DMS53 (cell line): ENCODE measurements around the gene ERCC5.
A peak's percentile ranks its signal among the peaks of the same experiment; 100 is the strongest.

Experiments
- DNase-seq: peaks from one replicate; lab custom pipeline; 2025; lab: John Stamatoyannopoulos, UW

Gene ERCC5

DNA sequence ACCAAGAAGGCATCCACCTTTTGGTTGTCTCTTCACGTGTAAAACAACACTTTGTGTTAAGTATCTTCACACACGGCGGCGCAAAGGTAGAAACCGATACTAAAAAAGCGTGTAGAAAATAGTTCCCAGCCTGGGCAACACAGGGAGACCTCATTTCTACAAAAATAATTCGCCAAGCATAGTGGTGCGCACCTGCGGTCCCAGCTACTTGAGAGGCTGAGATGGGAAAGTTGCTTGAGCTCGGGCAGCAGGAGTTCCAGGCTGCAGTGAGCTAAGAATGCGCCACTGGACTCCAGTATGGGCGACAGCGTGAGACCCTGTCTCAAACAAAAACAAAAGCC is 573 bp upstream of the ERCC5 start:
- DNase-seq: no peak

DNA sequence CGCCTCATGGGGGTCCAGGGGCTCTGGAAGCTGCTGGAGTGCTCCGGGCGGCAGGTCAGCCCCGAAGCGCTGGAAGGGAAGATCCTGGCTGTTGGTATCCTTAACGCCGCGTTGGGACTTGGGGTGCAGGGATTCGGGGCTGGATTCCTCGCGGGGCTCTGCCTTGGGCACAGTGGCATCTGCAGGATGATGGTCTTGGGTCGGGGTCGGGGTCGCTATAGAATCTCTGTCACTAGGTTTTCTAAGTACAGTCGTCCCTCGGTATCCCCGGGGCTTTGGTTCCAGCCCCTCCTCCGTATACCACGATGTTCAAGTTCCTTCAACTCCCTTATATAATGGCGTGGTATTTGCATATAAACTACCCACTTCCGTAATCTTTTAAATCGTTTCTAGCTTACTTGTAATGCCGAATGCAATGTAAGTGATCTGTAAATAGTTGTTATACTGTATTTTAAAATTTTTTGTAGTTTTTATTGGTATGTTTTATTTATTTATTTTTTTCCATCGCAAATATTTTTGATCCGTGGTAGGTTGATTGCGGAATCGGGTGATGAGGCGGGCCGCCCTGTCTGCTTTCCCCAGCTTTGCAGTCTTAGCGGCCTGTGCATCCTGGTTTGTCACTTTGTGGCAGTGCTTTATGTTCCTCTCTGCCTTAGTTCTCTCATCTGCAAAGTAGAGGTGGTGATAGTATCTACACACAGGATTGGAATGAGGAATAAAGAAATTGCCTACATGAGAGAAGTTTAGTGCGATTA is 606 bp downstream of the ERCC5 start:
- DNase-seq: peak; percentile 32

DNA sequence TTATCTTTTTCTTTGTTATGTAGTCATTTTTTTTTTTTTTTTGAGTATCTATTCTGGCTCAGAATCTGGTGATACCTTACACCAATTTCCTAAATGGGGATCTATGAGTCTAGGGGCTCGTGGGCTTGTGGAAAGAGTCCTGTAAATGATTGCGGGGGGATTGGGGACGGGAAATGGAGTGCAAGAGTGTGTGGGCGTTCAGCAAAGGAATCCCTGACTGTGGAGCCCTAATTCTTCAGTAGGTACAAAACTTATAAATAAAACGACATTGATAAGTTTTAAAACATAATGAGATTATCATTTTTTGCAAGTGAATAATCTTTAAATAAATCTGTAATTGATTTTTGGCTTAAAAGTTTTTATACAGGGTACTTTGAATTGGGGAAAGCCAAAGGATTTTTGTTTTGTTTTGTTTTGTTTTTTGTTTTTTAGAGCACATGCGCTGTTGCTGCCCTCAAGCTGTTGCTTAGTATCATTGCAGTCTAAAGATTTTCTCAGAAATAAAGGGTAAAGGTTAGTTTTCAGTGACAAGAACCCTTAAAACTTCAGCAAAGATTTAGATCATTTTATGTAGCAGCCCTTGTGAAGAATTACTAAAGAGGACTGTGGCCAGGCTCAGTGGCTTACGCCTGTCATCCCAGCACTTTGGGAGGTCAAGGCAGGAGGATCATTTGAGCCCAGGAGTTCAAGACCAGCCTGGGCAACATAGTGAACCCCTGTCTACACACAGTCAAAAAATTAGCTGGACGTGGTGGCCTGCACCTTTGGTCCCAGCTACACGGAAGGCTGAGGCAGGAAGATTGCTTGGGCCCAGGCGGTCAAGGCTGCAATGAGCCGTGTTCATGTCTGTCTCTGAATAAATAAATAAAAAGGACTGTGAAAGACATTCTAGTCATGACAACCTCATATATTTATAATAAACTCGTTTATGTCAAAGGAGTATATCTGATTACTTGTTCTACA is 1.7 kb downstream of the ERCC5 start:
- DNase-seq: peak; percentile 35

DNA sequence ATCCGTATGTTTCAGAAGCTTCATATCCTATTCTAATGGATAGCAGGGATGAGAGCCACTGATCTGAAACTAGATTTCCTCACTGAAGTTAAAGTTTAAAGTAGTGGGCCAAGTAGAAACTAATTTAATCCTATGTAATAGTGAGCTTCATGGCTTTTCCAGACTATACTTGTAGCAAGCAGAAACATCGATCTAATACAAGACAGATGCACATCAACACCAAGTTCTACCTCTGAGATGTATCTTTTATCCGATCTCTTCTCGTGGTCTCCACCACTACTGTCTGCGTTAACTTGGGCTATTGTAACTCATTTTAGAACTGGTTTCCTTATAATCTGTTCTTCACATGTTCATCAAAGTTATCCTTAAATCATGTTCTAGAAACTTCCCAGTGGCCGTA is 3.1 kb downstream of the ERCC5 start:
- DNase-seq: no peak

DNA sequence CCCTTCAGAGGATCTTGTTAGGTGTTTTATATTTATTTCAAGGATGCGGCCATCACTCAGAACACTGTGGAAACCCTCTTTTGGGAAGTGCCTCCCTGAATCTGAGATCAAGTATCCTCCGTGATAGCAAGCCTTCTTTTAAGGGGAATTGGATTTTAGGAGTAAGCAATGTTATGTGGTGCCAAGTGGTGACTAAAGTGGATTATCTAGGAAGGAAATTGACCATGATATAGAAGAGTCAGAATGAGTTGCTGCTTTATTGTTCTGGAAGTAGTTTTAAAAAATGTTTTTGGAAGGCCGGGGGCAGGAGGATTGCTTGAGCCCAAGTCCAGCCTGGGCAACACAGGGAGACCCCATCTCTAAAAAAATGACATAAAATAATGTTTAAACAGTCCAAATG is 6.7 kb downstream of the ERCC5 start:
- no peak for DNase-seq

DNA sequence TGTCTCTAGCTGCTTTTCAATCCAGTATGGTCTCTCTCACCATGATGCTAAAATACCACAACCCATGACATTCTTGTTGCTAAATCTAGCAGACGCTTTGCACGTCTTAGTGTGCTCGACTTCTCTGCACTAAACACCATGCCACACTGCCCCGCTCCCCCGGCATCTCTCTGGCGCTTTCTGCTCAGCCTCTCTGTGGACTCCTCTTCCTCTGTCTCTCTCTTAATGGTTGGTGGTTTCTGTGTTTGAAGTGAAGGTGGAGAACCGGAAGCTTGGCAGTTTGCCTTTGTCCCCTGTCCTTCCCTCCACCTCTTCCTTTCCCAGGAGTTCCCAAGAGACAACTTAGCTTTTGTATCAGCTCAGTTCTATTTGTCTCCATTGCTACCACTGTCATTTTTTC is 8.8 kb downstream of the ERCC5 start:
- no peak for DNase-seq

DNA sequence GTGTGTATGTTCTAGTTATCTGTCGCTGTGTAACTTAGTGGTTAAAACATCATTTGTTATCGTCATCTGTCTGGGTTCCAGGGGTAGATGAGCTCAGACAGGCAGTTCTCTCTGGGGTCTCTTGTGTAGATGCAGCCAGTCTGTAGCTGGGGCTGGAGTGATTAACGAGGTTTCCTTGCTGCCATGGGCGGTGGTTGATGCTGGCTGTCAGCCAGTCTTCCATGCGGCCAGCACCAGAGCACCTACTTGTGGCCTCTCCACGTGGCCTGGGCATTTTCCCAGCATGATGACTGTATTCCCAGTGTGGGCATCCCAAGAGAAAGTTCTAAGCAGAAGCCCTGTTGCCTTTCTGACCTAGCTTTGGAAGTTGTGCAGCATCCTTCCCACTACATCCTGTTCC is 10.7 kb downstream of the ERCC5 start:
- DNase-seq: no peak

DNA sequence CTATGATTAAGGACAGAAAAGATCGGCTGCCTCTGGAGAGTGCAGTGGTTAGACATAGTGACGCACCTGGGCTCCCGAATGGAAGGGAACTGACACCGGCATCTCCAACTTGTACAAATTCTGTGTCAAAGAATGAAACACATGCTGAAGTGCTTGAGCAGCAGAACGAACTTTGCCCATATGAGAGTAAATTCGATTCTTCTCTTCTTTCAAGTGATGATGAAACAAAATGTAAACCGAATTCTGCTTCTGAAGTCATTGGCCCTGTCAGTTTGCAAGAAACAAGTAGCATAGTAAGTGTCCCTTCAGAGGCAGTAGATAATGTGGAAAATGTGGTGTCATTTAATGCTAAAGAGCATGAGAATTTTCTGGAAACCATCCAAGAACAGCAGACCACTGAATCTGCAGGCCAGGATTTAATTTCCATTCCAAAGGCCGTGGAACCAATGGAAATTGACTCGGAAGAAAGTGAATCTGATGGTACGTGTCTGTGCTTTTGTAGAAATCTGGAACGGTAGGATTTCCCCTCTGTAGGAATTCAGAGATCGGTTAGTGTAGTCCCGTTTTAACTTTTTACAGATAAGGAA is 16.9 kb downstream of the ERCC5 start:
- no peak for DNase-seq

DNA sequence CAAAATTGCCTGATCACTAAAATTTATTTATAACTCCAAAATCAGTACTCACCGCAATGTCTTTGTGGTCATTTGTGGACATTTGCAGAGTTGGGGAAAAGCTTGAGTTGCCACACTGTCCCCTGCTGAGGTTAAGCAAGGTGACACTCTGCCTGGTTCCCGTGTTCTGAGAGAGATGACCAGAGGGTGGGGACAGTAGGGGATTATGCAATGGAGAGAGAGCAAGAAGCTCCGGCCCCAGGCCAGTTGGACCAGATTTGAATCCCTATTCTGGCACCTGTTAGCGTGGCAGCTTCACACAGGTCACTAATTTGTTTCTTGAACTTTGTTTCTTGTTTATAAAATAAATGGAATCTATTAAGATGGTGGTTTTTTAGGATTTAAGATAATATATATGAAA is 17.8 kb downstream of the ERCC5 start:
- no peak for DNase-seq

DNA sequence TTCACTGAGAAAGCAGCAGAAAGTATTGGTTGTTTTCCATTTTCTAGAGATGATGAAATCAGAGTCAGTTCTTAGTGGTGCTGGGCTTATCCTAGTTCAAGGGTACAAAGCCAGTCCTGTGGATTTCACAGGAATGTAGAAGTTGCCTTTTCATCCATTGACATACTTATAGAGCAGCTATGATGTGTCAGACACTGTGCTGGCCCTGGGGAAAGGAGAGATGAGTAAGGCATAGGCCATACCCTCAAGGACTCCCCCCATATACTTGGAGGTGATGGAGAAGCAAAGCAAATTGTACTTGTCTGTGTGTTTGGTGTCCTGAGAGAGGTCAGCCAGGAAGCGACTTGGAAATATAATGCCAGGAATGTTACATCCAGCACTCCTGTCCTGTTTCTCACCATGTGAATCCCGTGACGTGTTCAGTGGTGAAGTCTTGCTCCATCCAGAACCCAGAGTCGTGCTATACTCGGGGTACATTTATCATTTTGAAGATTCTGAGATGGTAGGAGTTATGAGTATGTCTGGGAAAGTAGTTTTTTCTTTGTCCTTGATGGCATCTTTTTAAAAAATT is 22.6 kb downstream of the ERCC5 start:
- DNase-seq: no peak

DNA sequence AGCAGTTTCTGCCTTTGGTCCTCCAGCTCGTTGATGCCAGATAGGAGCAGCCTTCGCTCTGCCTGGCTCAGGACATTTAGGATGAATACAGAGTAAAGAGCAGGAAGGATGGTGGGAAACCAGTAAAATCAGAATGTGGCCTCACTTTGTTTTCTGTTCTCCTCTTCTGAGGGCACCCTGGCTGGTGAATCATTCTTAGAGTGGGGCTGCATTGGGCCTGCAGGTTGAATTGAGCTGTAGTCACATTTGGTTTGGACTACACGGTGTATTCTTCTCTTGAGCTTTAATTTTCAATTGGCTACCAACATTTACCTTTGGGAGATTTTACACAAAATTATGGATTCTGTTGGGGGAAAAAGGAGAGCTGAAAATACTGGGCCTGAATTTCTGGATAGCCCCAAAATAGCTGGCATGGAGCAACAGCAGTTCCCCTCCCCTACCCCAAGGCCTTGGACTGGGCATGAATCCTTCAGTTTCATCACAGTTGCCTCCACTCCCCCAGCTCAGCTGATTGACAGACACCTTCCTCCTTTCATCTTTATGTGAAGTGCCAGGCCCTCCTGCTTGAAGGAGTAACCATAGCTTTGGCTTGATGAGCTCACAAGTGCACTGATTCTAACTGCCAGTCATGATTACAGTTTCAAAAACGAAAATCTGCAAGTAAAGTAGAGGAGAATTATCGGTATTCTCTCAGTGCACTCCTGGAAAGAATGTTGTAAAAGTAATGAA is 24.3 kb downstream of the ERCC5 start:
- DNase-seq: no peak

DNA sequence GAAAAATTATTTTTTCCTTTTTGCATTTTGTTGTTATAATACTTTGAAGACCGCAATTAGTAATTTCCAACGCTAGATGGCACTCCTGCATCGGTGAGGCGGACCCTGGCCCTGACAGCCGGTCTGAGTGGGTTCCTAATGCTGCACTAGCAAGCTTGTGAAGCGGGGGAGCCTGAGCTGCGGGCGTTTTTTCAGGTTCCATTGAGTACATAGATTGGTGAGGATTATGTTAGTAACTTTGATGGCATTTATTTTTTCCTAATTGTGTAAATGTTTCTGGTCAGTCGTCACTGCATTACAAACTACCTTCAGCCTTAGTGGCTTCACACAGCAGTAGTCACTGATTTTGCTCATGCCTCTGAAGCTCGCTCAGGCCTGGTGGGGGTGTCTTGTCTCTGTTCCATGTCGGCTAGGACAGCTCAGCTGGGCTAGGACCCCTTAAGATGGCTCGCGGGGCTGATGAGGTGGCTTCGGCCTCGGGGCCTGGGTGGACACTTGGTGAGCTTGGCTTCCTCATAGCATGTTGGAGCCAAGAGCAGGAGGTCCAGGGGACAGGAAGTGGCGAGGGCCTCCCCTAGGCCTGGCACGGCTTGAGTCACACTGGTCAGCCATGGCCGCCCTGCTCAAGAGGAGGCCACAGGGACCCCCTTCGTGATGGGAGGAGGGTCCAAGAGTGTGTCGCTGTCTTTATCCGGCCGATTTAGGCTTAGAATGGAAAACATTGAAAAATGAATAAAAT is 25.0 kb downstream of the ERCC5 start:
- DNase-seq: peak; percentile 52

DNA sequence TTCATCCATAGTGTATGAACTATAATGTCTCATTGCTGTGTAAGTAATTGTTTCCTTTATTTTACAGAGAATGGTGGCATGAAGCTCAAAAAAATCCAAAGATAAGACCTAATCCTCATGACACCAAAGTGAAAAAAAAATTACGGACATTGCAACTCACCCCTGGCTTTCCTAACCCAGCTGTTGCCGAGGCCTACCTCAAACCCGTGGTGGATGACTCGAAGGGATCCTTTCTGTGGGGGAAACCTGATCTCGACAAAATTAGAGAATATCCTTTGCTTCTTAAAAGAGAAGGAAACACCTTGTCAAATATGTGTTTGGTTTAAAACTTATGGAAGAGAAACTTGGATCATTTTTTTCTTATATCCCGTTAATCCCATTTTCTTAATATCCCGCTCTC is 26.3 kb downstream of the ERCC5 start:
- DNase-seq: no peak

DNA sequence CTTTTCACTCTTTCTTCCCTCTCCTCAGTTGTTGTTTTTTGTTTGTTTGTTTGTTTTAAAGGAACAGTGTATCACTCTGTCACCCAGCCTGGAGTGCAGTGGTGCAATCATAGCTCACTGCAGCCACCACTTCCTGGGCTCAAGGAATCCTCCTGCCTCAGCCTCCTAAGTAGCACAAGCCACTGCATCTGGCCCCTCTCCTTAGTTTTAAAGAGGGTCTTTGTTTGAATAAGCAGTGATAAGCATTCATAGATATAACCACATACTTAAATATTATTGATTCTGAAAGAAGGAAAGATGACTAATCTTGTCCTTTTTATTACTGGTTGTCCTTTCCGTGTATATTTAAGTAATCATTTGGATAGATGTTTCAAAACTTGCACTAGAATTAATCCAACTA is 26.7 kb downstream of the ERCC5 start:
- no peak for DNase-seq

DNA sequence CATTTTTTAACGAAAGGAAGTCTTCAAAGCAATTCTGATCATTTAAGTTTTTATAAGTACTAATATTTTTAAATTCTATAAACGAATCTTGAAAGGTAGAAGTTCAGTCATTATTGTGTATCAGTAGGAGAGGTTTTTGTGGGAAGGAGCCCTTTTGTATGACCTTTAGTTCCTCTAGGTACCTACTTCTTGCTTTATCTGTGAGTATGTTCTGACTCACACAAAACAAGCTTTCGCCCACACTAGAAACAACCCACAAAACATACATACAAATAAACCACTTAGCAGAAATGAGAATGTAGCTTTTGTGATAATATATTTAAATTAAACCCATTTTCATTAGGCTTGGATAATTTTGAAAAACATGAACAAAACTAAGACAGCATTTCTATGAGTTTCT is 27.8 kb downstream of the ERCC5 start:
- DNase-seq: no peak

DNA sequence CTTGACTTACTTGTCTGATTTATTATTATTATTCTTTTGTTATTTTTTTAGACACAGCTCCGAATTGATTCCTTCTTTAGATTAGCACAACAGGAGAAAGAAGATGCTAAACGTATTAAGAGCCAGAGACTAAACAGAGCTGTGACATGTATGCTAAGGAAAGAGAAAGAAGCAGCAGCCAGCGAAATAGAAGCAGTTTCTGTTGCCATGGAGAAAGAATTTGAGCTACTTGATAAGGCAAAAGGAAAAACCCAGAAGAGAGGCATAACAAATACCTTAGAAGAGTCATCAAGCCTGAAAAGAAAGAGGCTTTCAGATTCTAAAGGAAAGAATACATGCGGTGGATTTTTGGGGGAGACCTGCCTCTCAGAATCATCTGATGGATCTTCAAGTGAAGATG is 29.4 kb downstream of the ERCC5 start:
- DNase-seq: no peak

DNA sequence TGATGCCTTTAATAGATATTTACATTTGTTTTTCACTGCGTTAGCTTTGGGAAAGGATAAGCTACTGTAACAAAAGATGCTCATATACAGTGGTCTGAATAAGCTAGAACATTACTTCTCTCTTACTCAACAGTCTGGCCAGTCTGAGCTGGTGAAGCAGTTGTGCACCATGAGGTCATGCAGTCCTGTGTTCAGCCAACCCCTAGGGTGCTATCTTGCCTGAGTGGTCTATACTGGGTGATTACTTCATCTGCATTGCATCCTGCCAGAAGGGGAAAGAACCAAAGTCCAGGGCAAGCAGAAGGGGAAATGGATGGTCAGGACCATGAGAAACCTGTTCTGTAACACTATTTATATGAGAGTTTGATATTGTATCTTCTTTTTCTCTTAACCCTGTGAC is 31.5 kb downstream of the ERCC5 start:
- DNase-seq: no peak

DNA sequence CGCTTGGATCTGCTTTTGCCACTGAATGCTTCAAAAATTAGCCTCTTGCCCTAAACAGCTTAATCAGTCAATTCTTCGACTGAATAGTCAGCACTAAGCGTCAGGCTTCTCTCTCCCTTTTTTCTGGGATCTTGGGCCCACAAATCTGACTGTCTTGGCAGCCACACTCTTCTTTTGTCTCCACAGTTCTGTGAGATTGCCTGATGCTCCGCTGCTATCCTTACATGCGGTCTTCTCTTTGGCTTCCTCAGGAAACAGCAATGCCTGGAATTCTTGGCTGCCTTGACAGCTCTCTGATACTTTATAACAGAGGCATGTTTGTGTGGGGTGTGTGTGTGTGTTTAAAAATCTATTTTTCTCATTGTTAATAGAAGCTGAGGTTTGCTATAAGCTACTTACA is 32.6 kb downstream of the ERCC5 start:
- no peak for DNase-seq

DNA sequence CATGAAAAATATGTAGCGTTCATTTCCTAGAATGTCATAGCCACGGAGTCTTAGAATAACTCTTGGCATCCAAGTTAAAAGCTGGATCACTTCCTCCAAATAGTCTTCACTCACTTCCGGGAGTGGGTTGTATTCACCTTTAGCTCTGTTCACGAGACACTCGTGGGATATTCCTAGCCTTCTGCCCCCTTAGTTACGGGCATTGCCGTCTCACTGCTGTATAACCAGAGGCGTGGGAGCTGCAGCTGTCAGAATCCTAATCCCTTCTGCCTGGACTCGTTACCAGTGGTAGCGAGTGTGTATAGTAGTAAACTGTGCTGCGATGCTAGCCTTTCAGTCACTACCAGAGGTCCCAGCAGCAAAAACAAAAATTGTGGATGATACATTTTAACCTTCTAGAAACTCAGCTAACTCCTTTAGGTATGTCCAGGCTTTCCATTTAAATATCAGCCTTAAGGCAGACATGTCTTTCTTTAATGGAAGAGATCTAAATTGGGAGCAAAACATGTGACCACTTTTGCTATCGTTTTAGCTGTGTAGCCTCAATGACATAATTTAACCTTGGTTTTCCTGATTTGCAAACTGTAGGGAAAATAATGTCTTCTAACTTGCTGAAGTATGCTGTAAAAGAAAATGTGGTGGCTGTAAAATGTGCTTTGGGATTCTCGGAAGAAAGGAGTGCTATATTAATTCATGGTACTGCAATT is 34.1 kb downstream of the ERCC5 start:
- DNase-seq: no peak

DNA sequence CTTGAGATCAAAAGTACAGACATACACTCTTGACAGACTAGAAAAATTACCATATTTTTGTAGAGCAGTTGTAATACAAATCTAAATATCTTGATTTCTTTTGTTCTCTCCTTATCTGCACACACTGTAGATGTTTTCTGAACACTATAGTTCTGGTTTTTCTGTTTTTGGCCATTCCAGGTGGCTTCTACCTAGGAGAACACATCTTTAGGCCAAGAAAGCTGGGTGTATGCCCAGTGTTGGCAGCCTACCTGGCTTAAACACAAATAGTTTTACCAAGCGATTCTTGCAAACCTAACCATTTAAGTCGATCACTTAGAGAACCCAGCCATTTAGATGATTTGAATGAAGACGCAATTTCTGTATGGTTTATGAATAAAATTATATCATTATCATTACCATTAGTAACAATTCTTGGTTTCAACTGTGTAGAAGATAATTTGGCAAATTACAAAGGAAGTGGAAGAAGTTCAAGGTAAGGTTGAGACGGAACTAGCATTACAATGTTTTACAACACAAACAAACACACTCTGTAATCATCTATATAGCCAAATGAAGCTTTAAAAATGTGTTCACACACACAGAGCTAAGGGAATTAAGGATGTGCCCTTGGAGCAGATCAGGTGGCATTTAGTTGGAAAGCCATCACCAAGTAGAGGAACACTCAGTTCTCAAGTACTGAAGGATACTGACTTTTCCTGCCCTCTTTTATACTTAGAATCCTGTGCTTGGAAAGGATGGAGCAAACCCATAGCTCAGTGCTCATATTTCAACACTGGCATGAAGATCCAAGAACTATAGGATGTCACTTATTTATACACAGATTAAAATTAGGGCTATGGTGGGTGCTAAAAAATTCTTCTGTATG is 36.2 kb downstream of the ERCC5 start:
- DNase-seq: no peak
